ENCODE measurements around the gene CDC25B.

CDC25B gene

DNA sequence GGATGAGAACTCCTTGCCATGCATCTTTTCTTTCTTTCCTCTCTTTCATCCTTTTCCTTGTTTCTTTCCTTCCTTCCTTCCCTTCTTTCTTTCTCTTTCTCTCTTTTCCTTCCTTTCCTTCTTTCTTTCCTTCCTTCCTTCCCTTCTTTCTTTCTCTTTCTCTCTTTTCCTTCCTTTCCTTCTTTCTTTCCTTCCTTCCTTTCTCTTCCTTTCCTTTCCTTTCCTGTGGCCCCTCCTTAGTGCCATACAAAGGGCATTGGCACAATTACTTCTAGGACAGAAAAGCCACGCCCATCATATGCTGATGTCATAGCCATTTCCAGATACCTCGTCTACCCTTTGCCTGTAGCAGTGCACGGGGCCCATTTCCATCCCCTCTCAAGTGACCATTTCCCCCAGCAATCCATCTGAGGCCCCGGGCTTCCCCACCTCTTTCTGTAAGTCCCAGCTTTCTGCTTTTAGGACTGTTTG, 7.4 kb upstream of the CDC25B start:
- TF ChIP-seq TAF1 (IDR thresholded peaks at IDR 0.05; ENCODE audit: borderline replicate concordance, insufficient read depth, low read length) (no peak), FOXP2 (optimal IDR thresholded peaks at IDR 0.05; ENCODE audit: borderline replicate concordance, extremely low read depth, extremely low read length, insufficient read depth) (no peak), POLR2AphosphoS5 (IDR thresholded peaks at IDR 0.05; ENCODE audit: low read depth, low read length) (no peak), SIN3A (IDR thresholded peaks at IDR 0.05; ENCODE audit: borderline replicate concordance, insufficient read depth, low read length) (no peak)
- TF ChIP-seq, protein P1, sequence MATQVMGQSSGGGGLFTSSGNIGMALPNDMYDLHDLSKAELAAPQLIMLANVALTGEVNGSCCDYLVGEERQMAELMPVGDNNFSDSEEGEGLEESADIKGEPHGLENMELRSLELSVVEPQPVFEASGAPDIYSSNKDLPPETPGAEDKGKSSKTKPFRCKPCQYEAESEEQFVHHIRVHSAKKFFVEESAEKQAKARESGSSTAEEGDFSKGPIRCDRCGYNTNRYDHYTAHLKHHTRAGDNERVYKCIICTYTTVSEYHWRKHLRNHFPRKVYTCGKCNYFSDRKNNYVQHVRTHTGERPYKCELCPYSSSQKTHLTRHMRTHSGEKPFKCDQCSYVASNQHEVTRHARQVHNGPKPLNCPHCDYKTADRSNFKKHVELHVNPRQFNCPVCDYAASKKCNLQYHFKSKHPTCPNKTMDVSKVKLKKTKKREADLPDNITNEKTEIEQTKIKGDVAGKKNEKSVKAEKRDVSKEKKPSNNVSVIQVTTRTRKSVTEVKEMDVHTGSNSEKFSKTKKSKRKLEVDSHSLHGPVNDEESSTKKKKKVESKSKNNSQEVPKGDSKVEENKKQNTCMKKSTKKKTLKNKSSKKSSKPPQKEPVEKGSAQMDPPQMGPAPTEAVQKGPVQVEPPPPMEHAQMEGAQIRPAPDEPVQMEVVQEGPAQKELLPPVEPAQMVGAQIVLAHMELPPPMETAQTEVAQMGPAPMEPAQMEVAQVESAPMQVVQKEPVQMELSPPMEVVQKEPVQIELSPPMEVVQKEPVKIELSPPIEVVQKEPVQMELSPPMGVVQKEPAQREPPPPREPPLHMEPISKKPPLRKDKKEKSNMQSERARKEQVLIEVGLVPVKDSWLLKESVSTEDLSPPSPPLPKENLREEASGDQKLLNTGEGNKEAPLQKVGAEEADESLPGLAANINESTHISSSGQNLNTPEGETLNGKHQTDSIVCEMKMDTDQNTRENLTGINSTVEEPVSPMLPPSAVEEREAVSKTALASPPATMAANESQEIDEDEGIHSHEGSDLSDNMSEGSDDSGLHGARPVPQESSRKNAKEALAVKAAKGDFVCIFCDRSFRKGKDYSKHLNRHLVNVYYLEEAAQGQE (IDR thresholded peaks at IDR 0.05; ENCODE audit: insufficient read depth in 1 of 2, low read depth in 2 of 2, low read length in 2 of 2) = no peak

DNA sequence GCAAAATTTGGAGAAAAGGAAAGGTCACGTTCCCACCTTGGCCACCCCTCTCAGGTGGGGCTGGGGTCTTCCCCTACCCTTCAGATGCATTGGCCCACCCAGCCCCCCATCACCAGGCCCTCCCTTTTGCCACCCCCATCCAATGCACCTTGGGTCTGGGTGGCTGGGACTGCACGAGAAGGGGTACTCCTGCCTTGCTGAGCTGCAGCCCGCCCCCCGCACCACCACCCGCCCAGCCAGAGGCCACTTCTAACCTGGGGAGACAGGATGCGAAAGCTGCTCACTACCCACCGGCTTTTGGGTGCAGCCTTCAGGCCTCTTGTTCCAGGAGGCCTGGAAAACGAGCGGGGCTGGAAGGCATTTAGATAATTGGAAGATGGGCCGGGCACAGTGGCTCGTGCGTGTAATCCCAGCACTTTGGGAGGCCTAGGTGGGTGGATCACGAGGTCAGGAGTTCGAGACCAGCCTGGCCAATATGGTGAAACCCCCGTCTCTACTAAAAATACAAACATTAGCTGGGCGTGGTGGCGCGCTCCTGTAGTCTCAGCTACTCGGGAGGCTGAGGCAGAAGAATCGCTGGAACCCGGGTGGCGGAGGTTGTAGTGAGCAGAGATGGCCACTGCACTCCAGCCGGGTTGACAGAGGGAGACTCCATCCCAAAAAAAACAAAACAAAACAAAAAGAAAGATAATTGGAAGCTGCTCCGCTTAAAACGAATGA, 1.2 kb upstream of the CDC25B start:
- TF ChIP-seq FOXP2 (optimal IDR thresholded peaks at IDR 0.05; ENCODE audit: borderline replicate concordance, extremely low read depth, extremely low read length, insufficient read depth) = no peak
- TF ChIP-seq TAF1 (IDR thresholded peaks at IDR 0.05; ENCODE audit: borderline replicate concordance, insufficient read depth, low read length) = no peak
- TF ChIP-seq, protein P1 (IDR thresholded peaks at IDR 0.05; ENCODE audit: insufficient read depth in 1 of 2, low read depth in 2 of 2, low read length in 2 of 2) = no peak
- no peak for TF ChIP-seq SIN3A (IDR thresholded peaks at IDR 0.05; ENCODE audit: borderline replicate concordance, insufficient read depth, low read length)
- TF ChIP-seq POLR2AphosphoS5 (IDR thresholded peaks at IDR 0.05; ENCODE audit: low read depth, low read length) = no peak

DNA sequence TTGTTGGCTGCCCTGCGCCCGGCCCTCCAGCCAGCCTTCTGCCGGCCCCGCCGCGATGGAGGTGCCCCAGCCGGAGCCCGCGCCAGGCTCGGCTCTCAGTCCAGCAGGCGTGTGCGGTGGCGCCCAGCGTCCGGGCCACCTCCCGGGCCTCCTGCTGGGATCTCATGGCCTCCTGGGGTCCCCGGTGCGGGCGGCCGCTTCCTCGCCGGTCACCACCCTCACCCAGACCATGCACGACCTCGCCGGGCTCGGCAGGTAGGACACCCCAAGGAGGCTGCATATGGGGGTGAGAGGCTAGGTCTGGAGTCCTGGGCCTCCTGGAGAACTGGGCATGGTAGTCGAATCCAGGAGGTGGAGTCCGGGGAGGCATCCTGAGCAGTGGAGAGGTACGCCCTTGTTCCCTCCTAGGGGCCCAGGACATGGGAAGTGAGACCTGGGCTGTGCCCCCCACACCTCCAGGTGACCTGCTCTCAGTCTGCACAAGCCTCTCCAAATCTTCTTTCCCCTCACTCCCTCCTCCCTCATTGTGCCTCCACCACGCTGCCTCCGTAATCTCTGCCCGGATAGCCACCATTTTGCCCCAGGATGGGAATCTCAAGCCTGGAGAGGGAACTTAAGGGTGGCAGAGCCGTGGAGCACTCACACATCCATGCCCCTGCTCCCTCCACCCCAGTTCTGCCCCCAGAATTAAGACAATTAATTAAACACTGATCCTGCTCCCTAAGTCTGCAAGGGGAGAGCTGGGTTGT, 541 bp downstream of the CDC25B start:
- TF ChIP-seq FOXP2 (optimal IDR thresholded peaks at IDR 0.05; ENCODE audit: borderline replicate concordance, extremely low read depth, extremely low read length, insufficient read depth) (no peak), TAF1 (IDR thresholded peaks at IDR 0.05; ENCODE audit: borderline replicate concordance, insufficient read depth, low read length) (no peak), POLR2AphosphoS5 (IDR thresholded peaks at IDR 0.05; ENCODE audit: low read depth, low read length) (no peak), SIN3A (IDR thresholded peaks at IDR 0.05; ENCODE audit: borderline replicate concordance, insufficient read depth, low read length) (no peak)
- TF ChIP-seq, protein P1 (IDR thresholded peaks at IDR 0.05; ENCODE audit: insufficient read depth in 1 of 2, low read depth in 2 of 2, low read length in 2 of 2) = no peak

DNA sequence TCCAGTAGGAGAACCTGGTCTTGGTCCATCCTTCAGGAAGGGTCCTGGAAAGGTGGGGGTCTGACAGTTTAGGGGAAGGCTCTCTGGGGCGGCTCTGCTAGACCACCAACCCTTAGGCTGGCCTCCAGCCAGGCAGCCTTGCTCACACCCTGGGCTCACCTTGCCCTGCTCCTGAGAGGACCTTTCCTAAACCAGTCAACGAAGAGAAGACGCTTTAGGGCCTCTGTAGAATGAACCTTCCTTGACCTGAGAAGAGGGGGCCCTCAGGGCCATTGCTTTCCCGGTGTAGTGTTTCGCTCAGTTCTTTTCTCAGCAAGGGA, 1.1 kb downstream of the CDC25B start:
- no peak for TF ChIP-seq SIN3A (IDR thresholded peaks at IDR 0.05; ENCODE audit: borderline replicate concordance, insufficient read depth, low read length)
- no peak for TF ChIP-seq TAF1 (IDR thresholded peaks at IDR 0.05; ENCODE audit: borderline replicate concordance, insufficient read depth, low read length)
- no peak for TF ChIP-seq POLR2AphosphoS5 (IDR thresholded peaks at IDR 0.05; ENCODE audit: low read depth, low read length)
- TF ChIP-seq FOXP2 (optimal IDR thresholded peaks at IDR 0.05; ENCODE audit: borderline replicate concordance, extremely low read depth, extremely low read length, insufficient read depth) = no peak
- TF ChIP-seq, protein P1 (IDR thresholded peaks at IDR 0.05; ENCODE audit: insufficient read depth in 1 of 2, low read depth in 2 of 2, low read length in 2 of 2) = no peak
